GM12865 (cell line): ENCODE data around the gene VPS13D.

Experiments
- DNase-seq: peaks from one replicate; pipeline ENCODE4 v3.0.0; 2010; ENCODE audit warnings: low read depth
- H3K4me3 ChIP-seq: 2 replicates; pipeline ENCODE4 v1.5.1; 2011; ENCODE audit warnings: mild to moderate bottlenecking, low read depth, low read length, control low read depth
- CTCF ChIP-seq: IDR thresholded peaks from 2 replicates; pipeline ENCODE4 v1.5.1; 2011; ENCODE audit warnings: low read length, control low read depth, low read depth, inconsistent platforms; ENCODE audit not compliant: insufficient read depth; ENCODE audit errors: missing control alignments

VPS13D gene

GRCh38 chr1:12416744-12417143 is 186.9 kb downstream of the VPS13D start:
- DNase-seq = no peak
- no peak for TF ChIP-seq CTCF

DNA sequence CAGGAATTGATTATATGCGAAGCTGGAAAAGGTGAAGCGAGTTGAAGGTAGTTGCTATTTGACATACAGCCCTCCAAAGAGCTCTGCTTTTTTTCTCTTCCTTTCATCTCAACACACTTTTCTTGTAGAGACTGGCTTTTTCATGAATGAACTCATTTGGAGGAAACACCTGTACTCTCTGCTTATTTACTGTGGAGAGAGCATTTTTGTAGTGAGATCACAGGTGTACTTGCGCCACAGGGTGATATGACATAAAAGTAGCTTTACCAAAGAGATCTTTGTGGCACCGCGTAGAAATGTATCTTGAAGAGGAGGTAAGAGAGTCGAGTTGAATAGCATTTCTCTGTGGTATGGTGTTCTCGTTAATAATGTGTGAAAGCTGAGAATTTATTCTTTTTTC is 187.6 kb downstream of the VPS13D start:
- DNase-seq = no peak
- TF ChIP-seq CTCF = no peak
- no peak overlapping the region for H3K4me3 ChIP-seq

More at GRCh38 chr1:12416744-12417143, 186.9 kb downstream of the VPS13D start:
- no peak overlapping the region for H3K4me3 ChIP-seq

GRCh38 chr1:12420171-12420570 is 190.3 kb downstream of the VPS13D start:
- H3K4me3 ChIP-seq = no peak overlapping the region
- no peak for TF ChIP-seq CTCF
- DNase-seq = no peak

DNA sequence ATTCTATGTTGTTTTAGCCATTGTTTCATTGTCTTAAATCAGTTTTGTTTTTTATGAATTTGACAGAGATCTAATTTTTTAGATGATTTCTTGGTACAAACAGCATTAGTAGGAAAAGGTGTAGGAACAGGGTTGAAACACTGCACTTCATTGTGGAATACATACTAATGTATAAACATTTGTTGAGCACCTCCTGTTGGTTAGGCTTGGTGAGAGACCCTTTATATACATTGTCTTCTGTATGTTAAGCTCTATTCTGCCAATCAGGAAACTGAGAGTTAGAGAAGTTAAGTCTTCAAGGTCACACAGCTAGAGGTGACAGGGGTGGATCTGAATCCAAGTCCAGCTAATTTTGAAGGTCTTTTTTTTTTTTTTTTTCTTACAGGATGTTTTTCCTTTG is 192.7 kb downstream of the VPS13D start:
- no peak for DNase-seq
- no peak overlapping the region for H3K4me3 ChIP-seq
- TF ChIP-seq CTCF = no peak

- H3K4me3 ChIP-seq = no peak overlapping the region
- DNase-seq = no peak
- no peak for TF ChIP-seq CTCF
Observed at GRCh38 chr1:12424087-12424529, 194.3 kb downstream of the VPS13D start.

DNA sequence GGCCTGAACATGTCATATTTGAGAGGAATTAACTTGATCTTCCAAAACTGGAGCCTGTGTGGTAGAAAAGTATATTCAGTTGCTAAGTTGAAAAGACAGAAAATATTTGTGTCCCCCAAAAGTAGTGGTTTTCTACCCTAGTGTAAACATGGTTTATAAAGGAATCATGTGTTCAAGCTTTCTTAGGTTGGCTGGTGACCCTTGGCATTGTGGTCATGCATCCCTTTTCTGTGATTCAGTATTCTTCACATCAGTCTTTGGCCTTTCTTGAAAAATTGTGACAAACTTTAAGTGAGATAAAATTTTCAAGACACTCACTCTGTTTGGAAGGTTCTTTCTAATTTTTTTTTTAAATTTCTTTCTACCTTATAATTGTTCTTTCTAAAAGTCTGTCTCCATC is 195.0 kb downstream of the VPS13D start:
- TF ChIP-seq CTCF = no peak
- no peak overlapping the region for H3K4me3 ChIP-seq
- DNase-seq = no peak

DNA sequence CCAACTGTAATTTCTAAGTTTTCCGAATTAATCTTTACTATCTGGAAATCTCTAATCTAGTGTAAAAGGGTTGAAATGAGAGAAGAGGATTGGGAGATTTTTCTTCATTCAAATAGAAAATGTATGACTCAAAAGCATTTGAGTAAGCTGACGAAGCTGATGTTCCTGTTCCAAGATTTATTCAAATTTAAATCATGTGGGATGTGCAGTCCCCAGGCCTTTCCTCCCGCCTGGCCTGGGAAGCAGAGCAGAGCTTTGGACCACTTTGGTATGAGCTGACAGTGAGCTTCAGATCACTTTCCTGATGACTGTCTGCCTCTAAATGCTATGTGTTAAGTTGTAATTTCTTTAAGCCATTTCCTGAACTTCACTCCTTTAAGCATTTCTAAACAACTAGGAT is 196.2 kb downstream of the VPS13D start:
- TF ChIP-seq CTCF = no peak
- H3K4me3 ChIP-seq = no peak overlapping the region
- no peak for DNase-seq
